ENCODE measurements around the gene AGAP3.

The AGAP3 gene

GRCh38 chr7:151109094-151110048, 23.1 kb downstream of the AGAP3 start:
- DNase-seq (ENCODE audit: low read depth in 2 of 2), result no peak

- DNase-seq (ENCODE audit: low read depth in 2 of 2), result no peak
These were observed 24.1 kb downstream of the AGAP3 start for GRCh38 chr7:151110236-151110940.

- peak; percentile 41 to 51 for DNase-seq (ENCODE audit: low read depth in 2 of 2)
These were observed 24.8 kb downstream of the AGAP3 start for GRCh38 chr7:151110941-151111645.

GRCh38 chr7:151113344-151114150, 27.3 kb downstream of the AGAP3 start:
- DNase-seq (ENCODE audit: low read depth in 2 of 2), result no peak

- DNase-seq (ENCODE audit: low read depth in 2 of 2), result no peak
These were observed 28.1 kb downstream of the AGAP3 start for GRCh38 chr7:151114151-151115090.

GRCh38 chr7:151115121-151115835, 29.0 kb downstream of the AGAP3 start:
- peak; percentile 20 to 27 for DNase-seq (ENCODE audit: low read depth in 2 of 2)

GRCh38 chr7:151115836-151116418, 29.7 kb downstream of the AGAP3 start:
- no peak for DNase-seq (ENCODE audit: low read depth in 2 of 2)

GRCh38 chr7:151116603-151117440, 30.5 kb downstream of the AGAP3 start:
- DNase-seq (ENCODE audit: low read depth in 2 of 2), result no peak

- DNase-seq (ENCODE audit: low read depth in 2 of 2), result no peak
These were observed 31.3 kb downstream of the AGAP3 start for GRCh38 chr7:151117565-151117964.

GRCh38 chr7:151118108-151119054, 32.1 kb downstream of the AGAP3 start:
- DNase-seq (ENCODE audit: low read depth in 2 of 2), result no peak

- DNase-seq (ENCODE audit: low read depth in 2 of 2), result no peak
These were observed 32.8 kb downstream of the AGAP3 start for GRCh38 chr7:151119055-151119415.

- DNase-seq (ENCODE audit: low read depth in 2 of 2), result no peak
These were observed 33.6 kb downstream of the AGAP3 start for GRCh38 chr7:151119902-151120301.

- no peak for DNase-seq (ENCODE audit: low read depth in 2 of 2)
These were observed 34.6 kb downstream of the AGAP3 start for GRCh38 chr7:151120896-151121295.

- DNase-seq (ENCODE audit: low read depth in 2 of 2), result no peak
These were observed 35.3 kb downstream of the AGAP3 start for GRCh38 chr7:151121380-151122170.

- DNase-seq (ENCODE audit: low read depth in 2 of 2), result no peak
These were observed 36.0 kb downstream of the AGAP3 start for GRCh38 chr7:151122276-151122675.

GRCh38 chr7:151122796-151123157, 36.5 kb downstream of the AGAP3 start:
- DNase-seq (ENCODE audit: low read depth in 2 of 2), result no peak
